Fibroblast of lung (primary cell): ENCODE measurements around the gene ELMOD1. TPM values are rescaled to one million over a fixed set of nuclear protein-coding genes. Genes with fewer than 3 reads are reported as not detected.

Experiments used
- DNase-seq, 2 donors: peaks; one replicate each; pipeline versions ENCODE4 v3.0.0 to v3.0.0-alpha.2; 2010; ENCODE audit warnings: low read depth in 2 of 2
- H2AFZ ChIP-seq: 2 replicates; pipeline ENCODE4 v1.5.1; 2012; ENCODE audit warnings: low read length, control low read depth, inconsistent platforms
- H3K27ac ChIP-seq: 2 replicates; pipeline ENCODE4 v1.5.1; 2011; ENCODE audit warnings: low read length, control low read depth; ENCODE audit not compliant: insufficient read depth
- H3K27me3 ChIP-seq: 2 replicates; pipeline ENCODE4 v1.5.1; 2011; ENCODE audit warnings: mild to moderate bottlenecking, low read length; ENCODE audit not compliant: control insufficient read depth, insufficient read depth
- H3K36me3 ChIP-seq: 2 replicates; pipeline ENCODE4 v1.5.1; 2011; ENCODE audit warnings: low read length; ENCODE audit not compliant: control insufficient read depth, insufficient read depth
- H3K4me1 ChIP-seq: 2 replicates; pipeline ENCODE4 v1.5.1; 2011; ENCODE audit warnings: low read length; ENCODE audit not compliant: control insufficient read depth, insufficient read depth; ENCODE audit errors: extremely low read depth
- H3K4me2 ChIP-seq: 2 replicates; pipeline ENCODE4 v1.5.1; 2011; ENCODE audit warnings: low read length, control low read depth; ENCODE audit not compliant: insufficient read depth; ENCODE audit errors: extremely low read depth
- H3K4me3 ChIP-seq, 4 experiments: fragments of 200-600 bp in 1 of 4; sonication (generic) in 1 of 4; replicated peaks in 1 of 4; 2 replicates each; pipeline ENCODE4 v1.5.1; 2011 to 2016; ENCODE audit warnings: low read length in 4 of 4, low read depth in 3 of 4, mild to moderate bottlenecking in 3 of 4, control low read depth in 2 of 4, inconsistent platforms in 1 of 4, mixed read lengths in 1 of 4; ENCODE audit not compliant: insufficient read depth in 1 of 4; ENCODE audit errors: control extremely low read depth in 1 of 4
- H3K79me2 ChIP-seq: 2 replicates; pipeline ENCODE4 v1.5.1; 2012; ENCODE audit warnings: mild to moderate bottlenecking, low read length, inconsistent platforms; ENCODE audit not compliant: control insufficient read depth, insufficient read depth
- H3K9ac ChIP-seq: 2 replicates; pipeline ENCODE4 v1.5.1; 2011; ENCODE audit warnings: mild to moderate bottlenecking, low read length, control low read depth; ENCODE audit not compliant: insufficient read depth
- H3K9me3 ChIP-seq: 2 replicates; pipeline ENCODE4 v1.5.1; 2012; ENCODE audit warnings: low read depth, low read length; ENCODE audit not compliant: control insufficient read depth, insufficient read depth
- H4K20me1 ChIP-seq: 2 replicates; pipeline ENCODE4 v1.5.1; 2011; ENCODE audit warnings: low read length; ENCODE audit not compliant: control insufficient read depth, insufficient read depth; ENCODE audit errors: extremely low read depth
- CTCF ChIP-seq, 2 donors: IDR thresholded peaks in 1 of 2; conservative IDR thresholded peaks in 1 of 2; 1 replicate in 1 of 2; 2 replicates in 1 of 2; pipeline ENCODE4 v1.5.1; 2011 to 2012; ENCODE audit warnings: low read length in 2 of 2, control low read depth in 1 of 2, inconsistent platforms in 1 of 2, low read depth in 1 of 2, mild to moderate bottlenecking in 1 of 2
- EZH2 ChIP-seq: IDR thresholded peaks from 2 replicates; pipeline ENCODE4 v1.5.1; 2012; ENCODE audit warnings: low read length, control low read depth, mild to moderate bottlenecking; ENCODE audit errors: missing control alignments
- polyA plus RNA-seq, 2 donors: library from polyadenylated mRNA; depleted of rRNA in 1 of 2; stranded (reverse) in 1 of 2; unstranded in 1 of 2; fragments of >200 nt; gene quantifications; 2 replicates each; pipeline ENCODE4 v1.2.1, GENCODE V29; 2011 to 2012; ENCODE audit warnings: missing spikeins in 1 of 2
- total RNA-seq: library from RNA; depleted of rRNA; stranded (reverse); fragments of >200 nt; gene quantifications from 2 replicates; pipeline ENCODE4 v1.2.1, GENCODE V29; 2014

The ELMOD1 gene
- total and polyA plus RNA-seq, 2 donors (not counting 1 experiment from before 2014, with no cell fraction given): 0.17 to 0.91 TPM

GRCh38 chr11:107699371-107700285 lies 108.7 kb downstream of the ELMOD1 start:
- H4K20me1 ChIP-seq: no peaks in the 10 kb centered on the region
- H2AFZ ChIP-seq: no peak overlapping the region
- H3K36me3 ChIP-seq: no peaks in the 10 kb centered on the region
- no peaks in the 10 kb centered on the region for H3K9me3 ChIP-seq
- no peak overlapping the region for H3K27ac ChIP-seq
- TF ChIP-seq EZH2 (no peak), CTCF (conservative IDR thresholded peaks at IDR 0.05 in 1 of 2, IDR thresholded peaks at IDR 0.05 in 1 of 2; ENCODE audit: low read depth in 1 of 2, low read length in 2 of 2) (no peak)
- H3K4me3 ChIP-seq: no peak overlapping the region
- H3K27me3 ChIP-seq: no peaks in the 10 kb centered on the region
- no peaks in the 10 kb centered on the region for H3K79me2 ChIP-seq
- H3K4me2 ChIP-seq: no peak overlapping the region
- peaks cover 9% of the 10 kb centered on the region for H3K4me1 ChIP-seq
- peak in 1 of 2 donors; percentile 52 for DNase-seq
- no peak overlapping the region for H3K9ac ChIP-seq

- Histone ChIP-seq H2AFZ (no peak overlapping the region), H3K27ac (no peak overlapping the region), H3K9ac (no peak overlapping the region), H3K9me3 (no peaks in the 10 kb centered on the region), H3K4me2 (no peak overlapping the region), H3K27me3 (no peaks in the 10 kb centered on the region), H4K20me1 (no peaks in the 10 kb centered on the region), H3K79me2 (no peaks in the 10 kb centered on the region), H3K36me3 (no peaks in the 10 kb centered on the region), H3K4me1 (no peaks in the 10 kb centered on the region), H3K4me3 (no peak overlapping the region)
- TF ChIP-seq EZH2 (no peak), CTCF (conservative IDR thresholded peaks at IDR 0.05 in 1 of 2, IDR thresholded peaks at IDR 0.05 in 1 of 2; ENCODE audit: low read depth in 1 of 2, low read length in 2 of 2) (no peak)
- no peak for DNase-seq
Measured at GRCh38 chr11:107702109-107702660, 111.2 kb downstream of the ELMOD1 start.

GRCh38 chr11:107702723-107703122 lies 111.8 kb downstream of the ELMOD1 start:
- no peaks in the 10 kb centered on the region for H3K79me2 ChIP-seq
- H3K27ac ChIP-seq: no peak overlapping the region
- no peak overlapping the region for H3K9ac ChIP-seq
- no peaks in the 10 kb centered on the region for H4K20me1 ChIP-seq
- H3K36me3 ChIP-seq: no peaks in the 10 kb centered on the region
- no peaks in the 10 kb centered on the region for H3K4me1 ChIP-seq
- no peaks in the 10 kb centered on the region for H3K27me3 ChIP-seq
- H3K4me2 ChIP-seq: no peak overlapping the region
- H2AFZ ChIP-seq: no peak overlapping the region
- H3K9me3 ChIP-seq: no peaks in the 10 kb centered on the region
- DNase-seq: no peak
- no peak overlapping the region for H3K4me3 ChIP-seq
- TF ChIP-seq EZH2 (no peak), CTCF (conservative IDR thresholded peaks at IDR 0.05 in 1 of 2, IDR thresholded peaks at IDR 0.05 in 1 of 2; ENCODE audit: low read depth in 1 of 2, low read length in 2 of 2) (no peak)
